GM12878 (cell line): ENCODE results near the gene INAFM1. TPM values are rescaled to one million over a fixed set of nuclear protein-coding genes. Genes with fewer than 3 reads are reported as not detected.
A peak's percentile ranks its signal among the peaks of the same experiment; 100 is the strongest.

Experiments used
- ATAC-seq: fragments of 200-7000 bp; cut with Tn5 transposase; 3 replicates; pipeline ENCODE4 v1.9.1; 2020; ENCODE audit warnings: mild to moderate bottlenecking, moderate library complexity
- BruUV-seq: library from RNA; stranded (reverse); fragments of 400-500 nt; replicated peaks from 2 replicates; lab custom pipeline; 2021; lab: Mats Ljungman, UMichigan
- CTCF ChIA-PET: fragments of 300-600 bp; sonication (Branson Sonifier 250); formaldehyde crosslinking; extraction: SDS; loops from one replicate; lab custom pipeline; 2021; ENCODE audit warnings: inconsistent platforms; lab: Yijun Ruan, JAX
- POLR2A ChIA-PET: fragments of 350-600 bp; formaldehyde crosslinking; extraction: SDS; loops from one replicate; lab custom pipeline; 2021; ENCODE audit warnings: inconsistent platforms; lab: Charles Lee
- RAD21 ChIA-PET: fragments of 300-600 bp; sonication (Branson Sonifier 250); formaldehyde crosslinking; loops from one replicate; lab custom pipeline; 2023; ENCODE audit warnings: antibody characterized with exemption; ENCODE audit not compliant: unreplicated experiment; lab: Charles Lee
- SMC1A ChIA-PET: fragments of 300-600 bp; sonication (Branson Sonifier 250); formaldehyde crosslinking; loops from one replicate; lab custom pipeline; 2023; ENCODE audit not compliant: unreplicated experiment, uncharacterized antibody; lab: Charles Lee
- DNase-seq: peaks from one replicate; pipeline ENCODE4 v3.0.0-alpha.2; 2011; ENCODE audit warnings: low read depth, low spot score
- FAIRE-seq: peaks from 3 replicates; lab custom pipeline; 2011; peaks lifted over from hg19 to GRCh38; lab: Jason Lieb, UNC
- H2AFZ ChIP-seq: 2 replicates; pipeline ENCODE4 v1.6.0; 2011; ENCODE audit warnings: low read depth, low read length, control low read depth; ENCODE audit not compliant: control insufficient read depth
- H3K27ac ChIP-seq: 2 replicates; pipeline ENCODE4 v1.5.1; 2011; ENCODE audit warnings: control low read depth; ENCODE audit not compliant: control insufficient read depth, insufficient read depth
- H3K27me3 ChIP-seq, 2 experiments: replicated peaks in 1 of 2; 2 replicates each; pipeline versions ENCODE4 v1.6.0 to v1.6.1; 2011; ENCODE audit warnings: low read length in 1 of 2; ENCODE audit not compliant: control insufficient read depth in 2 of 2, insufficient read depth in 2 of 2
- H3K36me3 ChIP-seq, 2 experiments: 2 replicates each; pipeline ENCODE4 v1.5.1; 2011; ENCODE audit warnings: low read length in 1 of 2; ENCODE audit not compliant: control insufficient read depth in 2 of 2, insufficient read depth in 2 of 2
- H3K4me1 ChIP-seq: 2 replicates; pipeline ENCODE4 v1.6.1; 2011; ENCODE audit warnings: mild to moderate bottlenecking, low read length, moderate library complexity, mixed read lengths; ENCODE audit not compliant: control insufficient read depth, insufficient read depth
- H3K4me2 ChIP-seq: 2 replicates; pipeline ENCODE4 v1.6.0; 2011; ENCODE audit warnings: control low read depth; ENCODE audit not compliant: control insufficient read depth, insufficient read depth
- H3K4me3 ChIP-seq: fragments of 200-600 bp; sonication (generic); 2 replicates; pipeline ENCODE4 v1.5.1; 2016
- H3K79me2 ChIP-seq: 2 replicates; pipeline ENCODE4 v1.6.0; 2011; ENCODE audit warnings: low read length; ENCODE audit not compliant: control insufficient read depth, insufficient read depth
- H3K9ac ChIP-seq: 2 replicates; pipeline ENCODE4 v1.8.0; 2011; ENCODE audit warnings: low read length, control low read depth, mixed read lengths; ENCODE audit not compliant: control insufficient read depth, insufficient read depth
- H3K9me3 ChIP-seq: replicated peaks from 3 replicates; pipeline ENCODE4 v1.5.1; 2011; ENCODE audit warnings: mild to moderate bottlenecking, low read length; ENCODE audit not compliant: control insufficient read depth, insufficient read depth
- H4K20me1 ChIP-seq: 2 replicates; pipeline ENCODE4 v1.6.0; 2011; ENCODE audit not compliant: control insufficient read depth, insufficient read depth
- ATF2 ChIP-seq: IDR thresholded peaks from 2 replicates; pipeline ENCODE4 v1.6.1; 2012; ENCODE audit warnings: low read length, inconsistent platforms
- EED ChIP-seq: sonication (generic); IDR thresholded peaks from 2 replicates; pipeline ENCODE4 v1.6.1; 2016; ENCODE audit warnings: antibody characterized with exemption, low read depth
- ELK1 ChIP-seq: IDR thresholded peaks from 2 replicates; pipeline ENCODE4 v1.6.1; 2012; ENCODE audit warnings: low read depth, low read length, improper control_type of control experiment
- FOS ChIP-seq: IDR thresholded peaks from 3 replicates; pipeline ENCODE4 v1.6.1; 2011; ENCODE audit warnings: borderline replicate concordance; ENCODE audit not compliant: insufficient read length; ENCODE audit errors: extremely low read depth
- HCFC1 ChIP-seq: fragments of 150-350 bp; IDR thresholded peaks from 2 replicates; pipeline ENCODE4 v1.6.1; 2014; ENCODE audit warnings: low read length
- IKZF2 ChIP-seq, 2 experiments: fragments of 450-650 bp; IDR thresholded peaks; 2 replicates each; pipeline ENCODE4 v1.6.1; 2017; ENCODE audit warnings: mild to moderate bottlenecking in 2 of 2, moderate library complexity in 2 of 2
- JUND ChIP-seq: IDR thresholded peaks from 2 replicates; pipeline ENCODE4 v1.6.1; 2012; ENCODE audit warnings: low read depth, mild to moderate bottlenecking, low read length, improper control_type of control experiment, moderate library complexity
- MEF2B ChIP-seq: fragments of 450-650 bp; IDR thresholded peaks from 2 replicates; pipeline ENCODE4 v1.6.1; 2018; ENCODE audit warnings: mild to moderate bottlenecking, moderate library complexity; ENCODE audit not compliant: partially characterized antibody, poor library complexity, severe bottlenecking
- MTA2 ChIP-seq: fragments of 450-650 bp; IDR thresholded peaks from 2 replicates; pipeline ENCODE4 v1.6.1; 2016; ENCODE audit warnings: low read depth, mild to moderate bottlenecking, moderate library complexity
- MTA3 ChIP-seq: IDR thresholded peaks from 2 replicates; pipeline ENCODE4 v1.6.1; 2012; ENCODE audit warnings: low read length, inconsistent platforms, borderline replicate concordance
- NFYA ChIP-seq: IDR thresholded peaks from 2 replicates; pipeline ENCODE4 v1.6.1; 2011; ENCODE audit warnings: low read depth, mild to moderate bottlenecking, low read length, improper control_type of control experiment, borderline replicate concordance
- NRF1 ChIP-seq: conservative IDR thresholded peaks from 2 replicates; pipeline ENCODE4 v1.6.1; 2011; ENCODE audit warnings: mild to moderate bottlenecking, low read depth, low read length, improper control_type of control experiment
- RCOR1 ChIP-seq: conservative IDR thresholded peaks from 2 replicates; pipeline ENCODE4 v1.6.1; 2012; ENCODE audit warnings: low read depth, low read length, improper control_type of control experiment
- RFX5 ChIP-seq: IDR thresholded peaks from 2 replicates; pipeline ENCODE4 v1.6.1; 2011; ENCODE audit warnings: low read depth, low read length, improper control_type of control experiment
- SIX5 ChIP-seq: IDR thresholded peaks from 2 replicates; pipeline ENCODE4 v1.6.1; 2011; ENCODE audit warnings: mild to moderate bottlenecking, low read depth, low read length, moderate library complexity; ENCODE audit not compliant: severe bottlenecking
- SREBF1 ChIP-seq: IDR thresholded peaks from 2 replicates; pipeline ENCODE4 v1.6.1; 2012; ENCODE audit warnings: mild to moderate bottlenecking, low read length
- YY1 ChIP-seq: IDR thresholded peaks from 2 replicates; pipeline ENCODE4 v1.6.1; 2011; ENCODE audit warnings: low read depth, mild to moderate bottlenecking, low read length
- ZBED1 ChIP-seq: IDR thresholded peaks from 2 replicates; pipeline ENCODE4 v1.6.1; 2016; ENCODE audit warnings: borderline replicate concordance
- WGBS: methylation state at CpG from one replicate; pipeline ENCODE4 v1.1.6; 2016; ENCODE audit warnings: low lambda C conversion rate; ENCODE audit not compliant: insufficient replicate concordance, insufficient coverage; ENCODE audit errors: missing lambda C conversion rate; 5-methylcytosine and 5-hydroxymethylcytosine counted together
- in situ Hi-C: fragments of 300-500 bp; cut with MboI; formaldehyde crosslinking; loops from 9 replicates; pipeline ENCODE4 v1.14.3; 2018; ENCODE audit warnings: mixed read lengths
- intact Hi-C: fragments of 100-400 bp; cut with micrococcal nuclease; formaldehyde crosslinking; loops from one replicate; pipeline ENCODE4 v1.14.2; 2022; ENCODE audit not compliant: unreplicated experiment
- polyA plus RNA-seq, 11 experiments: library from polyadenylated mRNA; depleted of rRNA in 4 of 11; unstranded in 6 of 11; stranded (reverse) in 5 of 11; fragments of >200 nt; fragmentation: Nextera tagmentation in 4 of 11; fragmentation: Illumina TruSeq in 1 of 11; extraction: Ambion mirVana in 4 of 11; extraction: Trizol in 1 of 11; gene quantifications; 1 replicate in 1 of 11; 2 replicates in 10 of 11; pipeline versions ENCODE4 v1.2.1 to v1.2.3, GENCODE V29; 2011 to 2016; ENCODE audit warnings: inconsistent platforms in 2 of 11, missing spikeins in 2 of 11, low read depth in 1 of 11
- total RNA-seq, 4 experiments: library from RNA; depleted of rRNA in 3 of 4; stranded (reverse); fragments of >200 nt in 3 of 4; fragmentation: Illumina TruSeq in 1 of 4; extraction: Trizol in 1 of 4; gene quantifications; 2 replicates each; pipeline versions ENCODE4 v1.2.1 to v1.2.3, GENCODE V29; 2013 to 2021

Gene INAFM1
- total and polyA plus RNA-seq, 10 of the 15 experiments (the other 5 are each of a cell fraction or from before 2014, with no cell fraction given) = 0.57 to 6.8 (median 1.1) TPM; not detected in 1

- ChIA-PET POLR2A (interaction anchor here (0.5 to 3.6 kb wide), 9 partner anchors 11 to 655 kb away, joined by 3 to 39 read pairs (median 4); partner anchors contain the start of gene CCDC9), RAD21 (interaction anchor here (0.5 to 2.4 kb wide), 7 partner anchors 9 to 88 kb away, joined by 3 to 39 read pairs (median 9); partner anchors contain the start of genes CCDC9 and DHX34), CTCF (interaction anchor here (0.6 to 4.0 kb wide), 6 partner anchors 9 to 114 kb away, joined by 3 to 28 read pairs (median 4); partner anchors contain the start of gene DHX34), SMC1A (interaction anchor here (1.0 to 2.8 kb wide), 7 partner anchors 10 to 153 kb away, joined by 3 to 9 read pairs (median 4); partner anchors contain the start of gene CCDC9)
- in situ Hi-C loops (no loop called here), intact Hi-C loops (no loop called here)
- peak overlapping the region; percentile 71 for H3K4me3 ChIP-seq
- H3K27me3 ChIP-seq = no peaks in the 10 kb centered on the region
- H3K27ac ChIP-seq = no peak overlapping the region
- H3K9me3 ChIP-seq = no peaks in the 10 kb centered on the region
- peak overlapping the region; percentile 0; the same call in 1 of the 2 replicates for H3K9ac ChIP-seq
- peak; percentile 2 for ATAC-seq
- H4K20me1 ChIP-seq = peaks cover 4% of the 10 kb centered on the region; the same call in 1 of the 2 replicates
- WGBS = 20% methylated on average over 47 of the region's 82 CpGs
- H3K4me2 ChIP-seq = peak overlapping the region; percentile 73
- H3K79me2 ChIP-seq = no peaks in the 10 kb centered on the region; the same call in 1 of the 2 replicates
- no TSS peak for BruUV-seq
- FAIRE-seq = no peak
- no peak overlapping the region; the same call in 1 of the 2 replicates for H2AFZ ChIP-seq
- H3K4me1 ChIP-seq = peaks cover 10% of the 10 kb centered on the region
- no peak for DNase-seq
- H3K36me3 ChIP-seq = peaks cover 0 to 1% of the 10 kb centered on the region in 2 experiments; a peak in 2 of 4 replicates
- TF ChIP-seq SREBF1 (no peak), EED (no peak), SIX5 (no peak), HCFC1 (no peak), NRF1 (no peak), RFX5 (no peak), RCOR1 (no peak), NFYA (no peak), ATF2 (no peak), ZBED1 (no peak), YY1 (0 out of 2 replicates have a peak, but pooled peaks have one; percentile 10), FOS (no peak), JUND (no peak), MTA2 (no peak), MEF2B (no peak), MTA3 (no peak), ELK1 (no peak), IKZF2 (IDR thresholded peaks at IDR 0.05) (no peak)
Observed at GRCh38 chr19:47274891-47275761, 441 bp downstream of the INAFM1 start.
